Keratinocyte (primary cell): ENCODE measurements around the gene SLC52A1. TPM values are rescaled to one million over a fixed set of nuclear protein-coding genes. Genes with fewer than 3 reads are reported as not detected.

ENCODE experiments used
- DNase-seq: peaks from one replicate; pipeline ENCODE4 v3.0.0-alpha.2; 2011; ENCODE audit warnings: low read depth, missing footprints, low spot score
- FAIRE-seq: peaks from 2 replicates; lab custom pipeline; 2011; peaks lifted over from hg19 to GRCh38; lab: Jason Lieb, UNC
- H2AFZ ChIP-seq: 2 replicates; pipeline ENCODE4 v1.6.0; 2012; ENCODE audit warnings: low read length, control low read depth, inconsistent platforms; ENCODE audit not compliant: control insufficient read depth
- H3K27ac ChIP-seq: 2 replicates; pipeline ENCODE4 v1.5.1; 2011; ENCODE audit warnings: low read length; ENCODE audit not compliant: control insufficient read depth, insufficient read depth
- H3K27me3 ChIP-seq: 3 replicates; pipeline ENCODE4 v1.6.0; 2011; ENCODE audit warnings: low read length; ENCODE audit not compliant: control insufficient read depth, insufficient read depth; ENCODE audit errors: extremely low read depth
- H3K36me3 ChIP-seq, 2 experiments: 2 replicates in 1 of 2; 3 replicates in 1 of 2; pipeline ENCODE4 v1.5.1; 2011; ENCODE audit warnings: low read length in 2 of 2, mild to moderate bottlenecking in 1 of 2; ENCODE audit not compliant: control insufficient read depth in 2 of 2, insufficient read depth in 2 of 2; ENCODE audit errors: extremely low read depth in 1 of 2
- H3K4me1 ChIP-seq: 3 replicates; pipeline ENCODE4 v1.5.1; 2011; ENCODE audit warnings: low read length; ENCODE audit not compliant: control insufficient read depth, insufficient read depth; ENCODE audit errors: extremely low read depth
- H3K4me2 ChIP-seq: 3 replicates; pipeline ENCODE4 v1.6.0; 2011; ENCODE audit warnings: low read depth, low read length; ENCODE audit not compliant: control insufficient read depth, insufficient read depth; ENCODE audit errors: extremely low read depth
- H3K4me3 ChIP-seq, 3 experiments: fragments of 200-600 bp in 1 of 3; sonication (generic) in 1 of 3; 2 replicates in 2 of 3; 3 replicates in 1 of 3; pipeline ENCODE4 v1.5.1; 2011 to 2016; ENCODE audit warnings: low read length in 3 of 3, mild to moderate bottlenecking in 3 of 3, control low read depth in 2 of 3, inconsistent platforms in 1 of 3, low read depth in 1 of 3, mixed read lengths in 1 of 3, mixed run types in 1 of 3, moderate library complexity in 1 of 3; ENCODE audit not compliant: control insufficient read depth in 2 of 3, insufficient read depth in 2 of 3; ENCODE audit errors: extremely low read depth in 1 of 3
- H3K79me2 ChIP-seq: 2 replicates; pipeline ENCODE4 v1.6.0; 2012; ENCODE audit warnings: low read length; ENCODE audit not compliant: control insufficient read depth, insufficient read depth
- H3K9ac ChIP-seq: 3 replicates; pipeline ENCODE4 v1.6.0; 2011; ENCODE audit warnings: low read length; ENCODE audit not compliant: control insufficient read depth, insufficient read depth; ENCODE audit errors: extremely low read depth
- H3K9me1 ChIP-seq: 3 replicates; pipeline ENCODE4 v1.6.0; 2011; ENCODE audit warnings: low read length; ENCODE audit not compliant: control insufficient read depth, insufficient read depth; ENCODE audit errors: extremely low read depth
- H3K9me3 ChIP-seq: 2 replicates; pipeline ENCODE4 v1.5.1; 2012; ENCODE audit warnings: low read depth, low read length; ENCODE audit not compliant: control insufficient read depth
- H4K20me1 ChIP-seq: 3 replicates; pipeline ENCODE4 v1.6.0; 2011; ENCODE audit warnings: low read length; ENCODE audit not compliant: control insufficient read depth, insufficient read depth; ENCODE audit errors: extremely low read depth
- CTCF ChIP-seq, 3 experiments: IDR thresholded peaks in 1 of 3; conservative IDR thresholded peaks in 1 of 3; optimal IDR thresholded peaks in 1 of 3; 2 replicates in 2 of 3; 3 replicates in 1 of 3; pipeline versions ENCODE3 to v1.5.1; 2011; ENCODE audit warnings: low read length in 3 of 3, mild to moderate bottlenecking in 3 of 3, moderate library complexity in 2 of 3, control low read depth in 1 of 3, inconsistent platforms in 1 of 3; ENCODE audit not compliant: insufficient read depth in 2 of 3; ENCODE audit errors: extremely low read depth in 1 of 3
- EZH2 ChIP-seq: IDR thresholded peaks from one replicate; pipeline ENCODE4 v1.6.1; 2012; ENCODE audit warnings: inconsistent platforms, mild to moderate bottlenecking, low read length, moderate library complexity
- dilution Hi-C: fragments of 300-500 bp; cut with MboI; formaldehyde crosslinking; loops from one replicate; pipeline ENCODE4 v1.7.0; 2020; ENCODE audit warnings: low sequenced_read_pairs; ENCODE audit not compliant: extremely low pct_ligation_motif_present
- polyA plus RNA-seq, 5 experiments: library from polyadenylated mRNA; depleted of rRNA in 3 of 5; stranded (reverse) in 3 of 5; stranded (forward) in 1 of 5; unstranded in 1 of 5; fragments of >200 nt; gene quantifications; 1 replicate in 1 of 5; 2 replicates in 3 of 5; 3 replicates in 1 of 5; pipeline versions ENCODE4 v1.2.1 to v1.2.3, GENCODE V29; 2011 to 2012; ENCODE audit warnings: missing spikeins in 2 of 5, low read depth in 1 of 5, low replicate concordance in 1 of 5

SLC52A1 gene
- polyA plus RNA-seq, 1 donor (not counting 4 experiments of a cell fraction or from before 2014, with no cell fraction given) = 0.21 TPM

GRCh38 chr17:4986951-4987766 is 48.1 kb downstream of the SLC52A1 start, which contains the start of gene CAMTA2:
Gene CAMTA2, minus strand, starts transcription at chr17:4987675. Its CDS starts 1,453 bp downstream, at chr17:4986222.
- no peaks in the 10 kb centered on the region for H3K9me1 ChIP-seq
- TF ChIP-seq EZH2 = no peak
- TF ChIP-seq CTCF (optimal IDR thresholded peaks at IDR 0.05 in 1 of 3, IDR thresholded peaks at IDR 0.05 in 1 of 3, conservative IDR thresholded peaks at IDR 0.05 in 1 of 3; ENCODE audit: extremely low read depth in 1 of 3, insufficient read depth in 2 of 3, low read length in 3 of 3) = peak; percentile 38 to 84 (median 62)
- H3K9me3 ChIP-seq = no peaks in the 10 kb centered on the region
- H3K36me3 ChIP-seq = peaks cover 7 to 23% of the 10 kb centered on the region in 2 experiments
- DNase-seq (peak; percentile 55), FAIRE-seq (no peak)
- dilution Hi-C loops = no loop called here
- H3K4me2 ChIP-seq = peak within 1 kb of the TSS; percentile 69
- H4K20me1 ChIP-seq = no peaks in the 10 kb centered on the region
- H3K4me3 ChIP-seq = peak within 1 kb of the TSS; percentile 75 to 91 (median 82)
- H3K27ac ChIP-seq = peak within 1 kb of the TSS; percentile 58
- peaks cover 14% of the 10 kb centered on the region for H3K79me2 ChIP-seq
- peak within 1 kb of the TSS; percentile 82 for H2AFZ ChIP-seq
- peak within 1 kb of the TSS; percentile 77 for H3K9ac ChIP-seq
- no peaks in the 10 kb centered on the region for H3K27me3 ChIP-seq
- H3K4me1 ChIP-seq = peaks cover 9% of the 10 kb centered on the region

GRCh38 chr17:4986403-4986802 is 48.8 kb downstream of the SLC52A1 start:
- FAIRE-seq (peak; percentile 63), DNase-seq (no peak)
- peak overlapping the region; percentile 82 for H2AFZ ChIP-seq
- peak overlapping the region; percentile 69 for H3K4me2 ChIP-seq
- dilution Hi-C loops = no loop called here
- peak overlapping the region; percentile 58 for H3K27ac ChIP-seq
- peaks cover 11 to 29% of the 10 kb centered on the region in 2 experiments for H3K36me3 ChIP-seq
- H3K4me3 ChIP-seq = peak overlapping the region; percentile 75 to 91 (median 82)
- H3K79me2 ChIP-seq = peaks cover 14% of the 10 kb centered on the region
- no peaks in the 10 kb centered on the region for H3K27me3 ChIP-seq
- H3K9me1 ChIP-seq = no peaks in the 10 kb centered on the region
- H4K20me1 ChIP-seq = no peaks in the 10 kb centered on the region
- TF ChIP-seq EZH2 (no peak), CTCF (optimal IDR thresholded peaks at IDR 0.05 in 1 of 3, IDR thresholded peaks at IDR 0.05 in 1 of 3, conservative IDR thresholded peaks at IDR 0.05 in 1 of 3; ENCODE audit: extremely low read depth in 1 of 3, insufficient read depth in 2 of 3, low read length in 3 of 3) (no peak)
- H3K9ac ChIP-seq = peak overlapping the region; percentile 77
- H3K4me1 ChIP-seq = peaks cover 9% of the 10 kb centered on the region
- no peaks in the 10 kb centered on the region for H3K9me3 ChIP-seq

Other genes starting within 250 kb of the SLC52A1 start
- 0.14 to 0.42 TPM in 2 of 3 replicates, not detected in the other for gene VMO1, start 249.1 kb downstream of the SLC52A1 start, polyA plus RNA-seq
- not detected in 3 replicates for gene GLTPD2, start 246.5 kb downstream of the SLC52A1 start, polyA plus RNA-seq
- gene PSMB6, start 239.3 kb downstream of the SLC52A1 start, polyA plus RNA-seq = 191 to 245 TPM (median 225 TPM) in 3 replicates
- gene PLD2, start 228.3 kb downstream of the SLC52A1 start, polyA plus RNA-seq = 27.9 to 48.6 TPM (median 33.3 TPM) in 3 replicates
- 82.8 to 101 TPM (median 93.7 TPM) in 3 replicates for gene MINK1, start 202.1 kb downstream of the SLC52A1 start, polyA plus RNA-seq
- 0.31 to 0.68 TPM (median 0.33 TPM) in 3 replicates for gene C17orf107, start 135.9 kb downstream of the SLC52A1 start, polyA plus RNA-seq
- 0.02 to 0.04 TPM in 2 of 3 replicates, not detected in the other for gene CHRNE, start 132.3 kb downstream of the SLC52A1 start, polyA plus RNA-seq
- gene GP1BA, start 103.1 kb downstream of the SLC52A1 start, polyA plus RNA-seq = not detected in 3 replicates
- gene SLC25A11, start 95.4 kb downstream of the SLC52A1 start, polyA plus RNA-seq = 28.3 to 43.6 TPM (median 33.8 TPM) in 3 replicates
- gene RNF167, start 95.2 kb downstream of the SLC52A1 start, polyA plus RNA-seq = 101 to 129 TPM (median 118 TPM) in 3 replicates
- 1,029 to 1,579 TPM (median 1,435 TPM) in 3 replicates for gene PFN1, start 86.9 kb downstream of the SLC52A1 start, polyA plus RNA-seq
- 1.8 to 3.1 TPM (median 2.4 TPM) in 3 replicates for gene ENO3, start 84.3 kb downstream of the SLC52A1 start, polyA plus RNA-seq
- 65.6 to 73.7 TPM (median 65.7 TPM) in 3 replicates for gene SPAG7, start 67.6 kb downstream of the SLC52A1 start, polyA plus RNA-seq
- gene CAMTA2, start 47.8 kb downstream of the SLC52A1 start, polyA plus RNA-seq = 8.5 to 14.3 TPM (median 10.4 TPM) in 3 replicates
- 0.21 to 0.39 TPM (median 0.26 TPM) in 3 replicates for gene INCA1, start 37.9 kb downstream of the SLC52A1 start, polyA plus RNA-seq
- gene KIF1C, start 37.5 kb downstream of the SLC52A1 start, polyA plus RNA-seq = 85.3 to 93.7 TPM (median 91.1 TPM) in 3 replicates
- 1.6 to 4.3 TPM (median 3.0 TPM) in 3 replicates for gene ZFP3, start 43.0 kb upstream of the SLC52A1 start, polyA plus RNA-seq
- gene ZNF232, start 76.5 kb upstream of the SLC52A1 start, polyA plus RNA-seq = 4.2 to 5.2 TPM (median 4.9 TPM) in 3 replicates
- gene USP6, start 80.6 kb upstream of the SLC52A1 start, polyA plus RNA-seq = not detected in 3 replicates
- 0.67 to 2.1 TPM (median 1.7 TPM) in 3 replicates for gene ZNF594, start 156.4 kb upstream of the SLC52A1 start, polyA plus RNA-seq
- not detected in 3 replicates for gene SCIMP, start 199.4 kb upstream of the SLC52A1 start, polyA plus RNA-seq
- gene RABEP1, start 246.9 kb upstream of the SLC52A1 start, polyA plus RNA-seq = 19.5 to 27.1 TPM (median 20.6 TPM) in 3 replicates